Limb (tissue), 2 donors: ENCODE data around the gene SMCO2.

Experiments used
- DNase-seq, 2 donors: peaks; one replicate each; pipeline ENCODE4 v3.0.0-alpha.2; 2016; ENCODE audit errors: extremely low spot score in 2 of 2

The SMCO2 gene

GRCh38 chr12:27550653-27550975, 104.1 kb downstream of the SMCO2 start:
- no peak for DNase-seq

DNA sequence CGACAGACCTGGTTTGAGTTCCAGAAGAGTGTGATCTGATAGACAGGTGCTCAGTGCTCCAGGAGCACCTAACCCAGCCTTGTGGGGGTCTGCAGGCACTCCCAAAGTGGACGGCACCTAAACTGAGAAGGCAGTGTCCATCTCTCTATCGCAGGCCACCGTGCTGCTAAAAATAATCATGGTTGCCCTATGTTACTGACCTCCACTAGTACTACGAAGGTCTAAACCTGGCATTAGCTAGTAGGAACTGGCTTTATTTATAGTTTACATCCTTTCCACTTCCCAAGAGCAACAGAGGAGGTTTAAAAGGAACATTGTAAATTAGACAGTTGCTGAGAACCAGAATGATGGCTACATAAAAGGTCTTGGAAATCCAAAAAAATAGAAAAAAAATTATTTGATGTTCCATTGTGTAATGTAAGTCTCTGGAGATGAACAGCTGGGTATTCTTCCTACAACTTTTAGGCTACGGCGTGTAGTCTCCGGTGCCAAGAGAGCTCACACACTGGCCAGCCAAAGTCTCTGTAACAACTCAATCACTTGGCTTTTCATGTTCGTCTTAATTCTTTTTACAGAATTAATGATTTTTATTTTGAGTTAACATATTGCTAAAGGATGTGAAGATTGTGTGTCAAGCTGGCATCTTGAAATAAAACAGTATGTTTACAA, 104.8 kb downstream of the SMCO2 start:
- no peak for DNase-seq
